ENCODE measurements around the gene DCBLD1.

- no peak for TF ChIP-seq CTCF (IDR thresholded peaks at IDR 0.05; ENCODE audit: low read length)
- TF ChIP-seq EZH2 (IDR thresholded peaks at IDR 0.05; ENCODE audit: borderline replicate concordance, low read length) = no peak
These were observed 17.8 kb upstream of the DCBLD1 start for GRCh38 chr6:117464700-117465099.

All from OCI-LY1 (cell line).